GM18498 (cell line): ENCODE measurements around the gene TRPV5.
"Not testable (repeated sequence)": the region's sequence is repeated elsewhere in the genome, so short reads cannot be mapped to it uniquely, and the experiment has no call there.

Experiments
- ATAC-seq: cut with Tn5 transposase; IDR thresholded peaks from one replicate; pipeline ENCODE4 v1.9.1; 2021; ENCODE audit warnings: mild to moderate bottlenecking, moderate library complexity; ENCODE audit not compliant: unreplicated experiment

Gene TRPV5

DNA sequence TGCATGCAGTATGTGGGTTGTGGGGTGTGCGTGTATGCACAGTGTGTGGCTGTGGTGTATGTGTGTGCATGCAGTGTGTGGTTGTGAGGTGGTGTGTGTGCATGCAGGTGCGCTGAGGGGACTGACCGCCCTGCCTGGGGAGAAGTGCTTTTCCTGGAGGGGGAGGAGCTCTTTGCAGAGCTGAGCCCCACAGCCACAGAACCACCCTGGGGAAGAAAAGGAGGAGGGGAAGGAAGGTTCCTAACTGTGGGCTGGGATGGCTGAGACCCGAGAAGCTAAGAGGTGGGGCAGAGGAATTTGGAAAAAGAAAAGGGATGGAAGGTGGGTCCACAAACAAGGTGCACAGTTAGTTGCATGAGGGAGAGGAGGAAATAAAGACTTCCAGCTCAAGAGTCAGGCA, at the start of gene TRPV5:
TSS of gene TRPV5 (minus strand) at position 123 of the 400 bp plus-strand sequence. CDS start 287 bp downstream, outside the sequence.
- no peak for ATAC-seq

GRCh38 chr7:142978402-142978801, 44.9 kb upstream of the TRPV5 start:
- not testable (repeated sequence) for ATAC-seq

- ATAC-seq = no peak
Measured at GRCh38 chr7:142974626-142975025, 41.1 kb upstream of the TRPV5 start.

- ATAC-seq = no peak
Measured at GRCh38 chr7:142969183-142969582, 35.6 kb upstream of the TRPV5 start.

DNA sequence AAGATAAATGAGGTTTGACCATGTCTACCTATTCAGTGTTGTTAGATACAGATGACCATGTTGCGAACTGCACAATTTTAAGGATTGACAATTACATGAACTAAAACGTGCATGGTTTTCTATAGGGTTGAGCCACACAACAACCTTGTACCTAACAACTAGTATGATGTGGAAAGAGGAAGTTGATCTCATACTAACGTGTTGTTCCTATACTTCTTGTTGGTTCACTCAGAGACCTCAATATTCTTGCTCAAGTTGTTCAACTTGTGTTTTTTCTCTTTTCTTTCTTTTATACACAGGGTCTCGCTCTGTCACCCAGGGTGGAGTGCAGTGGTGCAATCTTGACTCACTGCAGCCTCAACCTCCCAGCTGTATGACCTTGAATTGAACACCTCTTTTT, 34.7 kb upstream of the TRPV5 start:
- ATAC-seq = no peak

GRCh38 chr7:142964502-142965246, 31.1 kb upstream of the TRPV5 start:
- ATAC-seq = no peak

- no peak for ATAC-seq
Measured at GRCh38 chr7:142963993-142964392, 30.4 kb upstream of the TRPV5 start.

- no peak for ATAC-seq
Measured at GRCh38 chr7:142962991-142963390, 29.4 kb upstream of the TRPV5 start.

- no peak for ATAC-seq
Measured at GRCh38 chr7:142961973-142962926, 28.7 kb upstream of the TRPV5 start, which contains the start of gene KEL. Gene KEL, minus strand, starts transcription at chr7:142962363. Its CDS starts 157 bp downstream, at chr7:142962206.

- ATAC-seq = no peak
Measured at GRCh38 chr7:142961595-142961972, 28.0 kb upstream of the TRPV5 start.

- ATAC-seq = no peak
Measured at GRCh38 chr7:142960955-142961512, 27.5 kb upstream of the TRPV5 start.

DNA sequence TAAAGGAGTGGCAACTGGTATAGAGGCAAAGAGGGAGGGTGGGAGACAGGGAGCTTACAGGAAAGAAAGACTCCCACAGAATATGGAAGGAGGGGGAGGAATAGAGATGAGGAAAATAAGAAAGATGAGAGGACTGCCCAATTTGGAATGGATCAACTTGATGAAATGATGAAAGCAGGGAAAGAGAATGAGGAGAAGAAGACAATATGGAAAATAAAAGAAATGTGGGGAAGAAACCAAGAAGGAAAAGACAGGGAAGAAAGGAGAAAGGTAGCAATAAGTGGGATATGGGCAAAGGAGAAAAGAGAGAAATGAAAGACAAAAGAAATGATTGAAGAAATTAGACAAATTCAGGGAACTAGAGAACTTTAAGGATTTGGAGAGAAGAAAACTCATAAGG, 25.7 kb upstream of the TRPV5 start:
- no peak for ATAC-seq

DNA sequence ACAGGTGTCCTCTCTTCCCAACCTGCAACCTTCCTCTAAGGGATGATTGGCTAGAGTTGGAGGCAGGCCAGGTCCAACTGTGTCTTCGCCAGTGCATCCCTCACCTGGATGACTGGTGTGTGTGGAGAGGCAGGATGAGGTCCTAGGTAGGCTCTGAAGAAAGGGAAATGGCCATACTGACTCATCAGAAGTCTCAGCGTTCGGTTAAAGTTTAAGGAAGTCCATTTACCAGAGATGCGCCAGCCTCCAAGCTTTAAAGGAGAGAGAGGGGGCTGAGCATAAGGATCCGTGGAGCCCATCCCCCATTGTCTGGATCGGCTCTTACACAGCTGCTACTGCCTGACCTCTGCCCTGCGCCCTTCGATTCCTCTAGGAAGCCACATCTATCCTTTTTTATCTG, 24.2 kb upstream of the TRPV5 start:
- ATAC-seq = no peak

GRCh38 chr7:142956951-142957623, 23.5 kb upstream of the TRPV5 start:
- no peak for ATAC-seq

DNA sequence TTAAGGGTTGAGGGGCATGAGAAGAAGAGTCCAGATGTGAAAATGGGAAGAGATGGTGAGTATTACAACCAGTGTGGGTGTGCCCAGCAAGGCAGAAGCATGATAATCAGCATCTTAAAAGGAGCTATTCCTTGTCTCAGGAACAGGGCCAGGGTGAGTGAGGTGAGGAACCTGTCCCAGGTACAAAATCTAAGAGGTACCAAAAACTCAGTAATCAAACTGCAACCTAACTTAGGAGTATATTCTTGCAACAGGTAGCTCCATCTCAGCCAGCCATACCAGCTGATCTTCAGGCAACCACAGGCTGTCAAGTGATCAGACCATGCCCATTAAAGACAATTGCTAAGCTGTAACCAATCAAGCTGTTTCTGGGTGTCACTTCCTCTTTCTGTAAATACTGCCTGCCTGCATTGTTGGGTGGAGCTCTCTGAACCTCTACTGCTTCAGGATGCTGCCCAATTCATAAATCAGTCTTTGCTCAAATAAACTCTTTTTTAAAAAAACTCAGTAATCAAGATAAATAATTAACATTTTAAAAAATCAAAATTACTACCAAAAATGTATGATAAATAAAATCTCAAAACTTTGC, 21.2 kb upstream of the TRPV5 start:
- ATAC-seq = peak; percentile 52

- ATAC-seq = no peak
Measured at GRCh38 chr7:142950235-142950634, 16.7 kb upstream of the TRPV5 start.

- no peak for ATAC-seq
Measured at GRCh38 chr7:142948603-142949002, 15.1 kb upstream of the TRPV5 start.

DNA sequence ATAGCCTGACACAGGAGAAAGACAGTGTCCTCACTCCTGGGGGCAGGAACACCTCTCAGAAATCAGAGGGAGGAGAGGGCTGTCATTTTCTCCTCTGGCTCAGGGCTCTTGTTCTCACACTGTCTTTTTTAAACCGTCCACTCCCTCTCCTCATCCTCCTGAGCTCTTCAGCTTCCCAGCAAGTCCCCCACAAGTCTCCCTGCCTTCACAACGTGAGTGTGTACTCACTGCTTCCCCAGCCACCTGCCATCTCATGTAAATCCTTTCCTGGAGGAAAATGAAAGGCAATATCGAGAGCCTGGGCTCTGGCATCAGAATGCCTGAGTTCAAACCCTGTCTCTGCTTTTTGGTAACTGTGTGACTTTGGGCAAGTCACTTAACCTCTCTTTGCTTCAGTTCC, 11.5 kb upstream of the TRPV5 start:
- no peak for ATAC-seq

GRCh38 chr7:142943706-142944268, 10.2 kb upstream of the TRPV5 start:
- no peak for ATAC-seq

GRCh38 chr7:142942746-142943145, 9.2 kb upstream of the TRPV5 start:
- no peak for ATAC-seq
